ES-I3 (cell line): ENCODE measurements around the gene TSC22D3.

Experiments
- H3K36me3 ChIP-seq: 2 replicates; pipeline ENCODE4 v1.6.1; 2013; ENCODE audit warnings: mild to moderate bottlenecking, low read length, control low read depth, moderate library complexity; ENCODE audit not compliant: insufficient read depth
- H3K4me1 ChIP-seq: 2 replicates; pipeline ENCODE4 v1.6.1; 2013; ENCODE audit warnings: mild to moderate bottlenecking, control low read depth, low read length; ENCODE audit not compliant: insufficient read depth
- H3K9ac ChIP-seq: 2 replicates; pipeline ENCODE4 v1.6.1; 2013; ENCODE audit warnings: low read depth, mild to moderate bottlenecking, low read length, moderate library complexity
- H3K9me3 ChIP-seq: 2 replicates; pipeline ENCODE4 v1.6.1; 2013; ENCODE audit warnings: mild to moderate bottlenecking, low read length, moderate library complexity; ENCODE audit not compliant: control insufficient read depth, insufficient read depth

TSC22D3 gene

GRCh38 chrX:107730298-107730655 is 45.3 kb downstream of the TSC22D3 start:
- H3K4me1 ChIP-seq: peaks cover 44% of the 10 kb centered on the region
- no peak overlapping the region for H3K9ac ChIP-seq
- no peaks in the 10 kb centered on the region for H3K36me3 ChIP-seq
- no peaks in the 10 kb centered on the region for H3K9me3 ChIP-seq

DNA sequence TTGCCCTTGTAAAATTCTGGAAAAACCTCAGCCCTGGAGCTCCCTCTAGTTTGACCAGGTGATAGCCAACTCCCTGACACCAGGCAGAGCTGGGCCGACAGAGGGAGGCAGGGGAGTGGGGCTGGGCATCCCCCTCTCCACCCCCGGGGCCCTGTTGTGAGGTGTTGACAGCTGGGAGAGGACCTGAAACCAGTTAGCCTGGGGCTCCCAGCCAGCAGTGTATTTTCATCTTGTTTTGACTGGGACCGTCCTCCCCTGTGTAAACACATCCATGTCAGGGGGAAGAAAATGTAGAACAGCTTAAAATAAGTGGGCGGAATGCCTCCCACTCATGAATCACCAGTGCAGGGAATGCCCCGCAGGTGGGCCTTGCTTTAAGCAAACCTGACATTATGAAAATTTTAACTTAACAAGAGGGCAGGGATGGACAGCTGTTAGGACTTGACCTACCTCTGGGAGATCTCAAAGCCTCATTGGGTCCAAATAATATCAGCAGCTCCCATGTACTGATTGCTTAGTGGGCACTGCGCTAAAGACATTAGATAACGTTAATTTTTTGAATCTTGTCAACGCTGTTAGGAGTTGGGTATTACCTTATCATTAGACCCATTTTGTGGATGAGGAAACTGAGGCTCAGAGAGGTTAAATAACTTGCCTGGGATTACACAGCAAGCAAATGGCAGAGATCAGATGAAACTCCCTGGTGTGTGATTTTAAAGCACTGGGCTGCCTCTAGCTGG is 45.9 kb downstream of the TSC22D3 start:
- H3K4me1 ChIP-seq: peaks cover 44% of the 10 kb centered on the region
- H3K36me3 ChIP-seq: no peaks in the 10 kb centered on the region
- H3K9me3 ChIP-seq: no peaks in the 10 kb centered on the region
- H3K9ac ChIP-seq: no peak overlapping the region

GRCh38 chrX:107728371-107729099 is 47.1 kb downstream of the TSC22D3 start:
- H3K9ac ChIP-seq: no peak overlapping the region
- peaks cover 44% of the 10 kb centered on the region for H3K4me1 ChIP-seq
- H3K36me3 ChIP-seq: no peaks in the 10 kb centered on the region
- H3K9me3 ChIP-seq: no peaks in the 10 kb centered on the region

- H3K4me1 ChIP-seq: peaks cover 44% of the 10 kb centered on the region
- no peak overlapping the region for H3K9ac ChIP-seq
- no peaks in the 10 kb centered on the region for H3K9me3 ChIP-seq
- H3K36me3 ChIP-seq: no peaks in the 10 kb centered on the region
These were observed 48.6 kb downstream of the TSC22D3 start for GRCh38 chrX:107726816-107727534.

- Histone ChIP-seq H3K36me3 (no peaks in the 10 kb centered on the region), H3K9me3 (no peaks in the 10 kb centered on the region), H3K4me1 (peaks cover 35% of the 10 kb centered on the region), H3K9ac (no peak overlapping the region)
These were observed 49.6 kb downstream of the TSC22D3 start for GRCh38 chrX:107725761-107726555.

DNA sequence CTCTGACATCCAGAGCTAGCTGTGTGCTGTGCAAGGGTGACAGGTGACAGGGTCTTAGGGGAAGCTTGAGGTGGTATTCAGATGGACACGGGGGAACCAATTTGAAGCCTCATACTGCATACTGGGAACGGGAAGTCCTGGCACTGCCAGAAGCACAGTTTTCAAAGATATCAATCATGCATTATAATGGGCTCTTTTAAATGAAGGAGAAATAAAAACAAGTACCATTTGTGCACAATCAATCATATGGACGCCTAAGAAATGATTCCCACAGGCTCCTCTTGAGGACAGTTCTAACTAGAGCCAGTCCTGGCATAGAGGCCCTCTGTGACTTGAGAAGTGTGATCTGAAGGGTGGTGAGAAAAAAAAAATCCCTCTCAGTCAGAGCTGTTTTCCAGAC is 50.9 kb downstream of the TSC22D3 start:
- peaks cover 22% of the 10 kb centered on the region for H3K4me1 ChIP-seq
- no peak overlapping the region for H3K9ac ChIP-seq
- no peaks in the 10 kb centered on the region for H3K36me3 ChIP-seq

DNA sequence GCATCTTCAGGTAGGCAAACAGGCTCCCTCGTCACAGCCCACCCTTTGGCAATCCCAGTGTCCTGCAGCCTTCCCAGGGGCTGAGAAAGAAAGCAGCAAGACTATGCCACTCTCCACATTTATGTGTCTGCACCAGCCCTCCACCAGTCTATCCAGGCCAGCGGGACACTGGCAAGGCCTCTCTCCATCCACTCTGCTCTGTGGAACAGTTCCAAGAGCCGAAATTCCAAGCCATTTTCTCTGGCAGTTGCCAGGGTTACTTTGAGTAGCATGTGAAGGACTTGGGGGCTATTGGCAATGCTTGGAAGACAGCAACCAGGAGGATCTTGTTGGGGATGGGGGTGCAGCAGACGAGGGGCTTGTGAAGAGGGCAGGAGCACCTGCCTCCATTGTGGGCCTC is 52.1 kb downstream of the TSC22D3 start:
- H3K36me3 ChIP-seq: no peaks in the 10 kb centered on the region
- no peak overlapping the region for H3K9ac ChIP-seq
- H3K9me3 ChIP-seq: no peaks in the 10 kb centered on the region
- peaks cover 24% of the 10 kb centered on the region for H3K4me1 ChIP-seq

More for the DNA sequence above, 50.9 kb downstream of the TSC22D3 start:
- H3K9me3 ChIP-seq: no peaks in the 10 kb centered on the region

DNA sequence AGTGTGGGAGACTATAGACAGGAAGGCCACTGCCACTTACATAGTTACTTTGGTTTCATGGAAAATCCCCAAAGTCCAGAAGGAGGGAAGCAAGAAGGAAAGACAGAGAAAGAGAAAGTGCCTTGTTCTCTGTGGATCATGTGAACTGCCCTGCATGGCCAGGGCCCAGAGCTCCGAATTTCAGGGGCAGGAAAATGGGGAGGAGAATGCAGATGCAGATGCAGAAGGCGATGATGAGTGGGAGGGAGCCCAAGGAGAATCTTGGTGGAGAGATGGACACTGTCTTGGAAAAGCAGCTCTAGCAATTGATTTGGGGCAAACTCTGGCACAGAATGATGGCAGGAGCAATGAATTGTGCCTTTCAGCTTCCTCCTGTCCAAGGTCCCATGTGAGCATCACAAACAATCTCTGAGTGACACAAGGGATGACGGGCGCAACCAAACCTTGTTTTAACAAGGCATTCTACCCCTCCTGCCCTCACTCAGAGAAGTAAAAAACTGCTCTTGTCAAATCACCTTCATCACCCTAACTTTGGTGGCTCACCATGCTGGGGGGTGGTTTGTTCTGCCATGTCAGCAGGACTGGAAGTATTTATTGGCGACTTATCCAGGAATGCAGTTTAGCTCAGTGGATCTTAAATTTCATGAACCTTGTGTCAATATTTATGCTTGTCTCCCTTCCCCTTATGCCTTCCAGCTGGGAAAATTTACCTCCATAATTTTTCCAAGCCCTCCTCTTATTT is 53.5 kb downstream of the TSC22D3 start:
- H3K4me1 ChIP-seq: peaks cover 35% of the 10 kb centered on the region
- no peaks in the 10 kb centered on the region for H3K36me3 ChIP-seq
- no peak overlapping the region for H3K9ac ChIP-seq
- H3K9me3 ChIP-seq: no peaks in the 10 kb centered on the region

DNA sequence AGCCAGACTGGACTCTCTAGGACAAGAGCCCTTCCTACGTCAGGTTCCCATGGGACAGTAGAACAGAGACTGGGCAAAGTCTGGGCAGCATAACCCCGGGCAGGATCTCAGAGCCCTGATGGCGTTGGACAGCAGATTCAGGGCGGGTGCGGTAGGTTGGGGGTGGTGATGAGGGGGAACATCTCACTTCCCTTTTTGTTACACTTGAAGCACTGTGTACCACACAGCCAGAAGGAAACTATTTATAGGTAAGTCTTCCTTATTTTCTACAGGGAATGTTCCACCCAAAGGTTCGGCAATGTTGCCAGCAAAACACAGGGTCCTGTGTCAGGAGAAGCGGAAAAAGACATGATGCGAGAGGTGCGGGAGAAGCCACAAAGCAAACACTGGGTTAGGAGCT is 54.3 kb downstream of the TSC22D3 start:
- H3K9ac ChIP-seq: no peak overlapping the region
- no peaks in the 10 kb centered on the region for H3K9me3 ChIP-seq

GRCh38 chrX:107718156-107718621 is 57.4 kb downstream of the TSC22D3 start:
- H3K36me3 ChIP-seq: 0 out of 2 replicates have a peak, but pooled peaks cover 4% of the 10 kb centered on the region
- H3K9me3 ChIP-seq: no peaks in the 10 kb centered on the region
- no peak overlapping the region; the same call in 1 of the 2 replicates for H3K9ac ChIP-seq
- H3K4me1 ChIP-seq: peaks cover 23% of the 10 kb centered on the region

More for the DNA sequence above, 54.3 kb downstream of the TSC22D3 start:
- peaks cover 34% of the 10 kb centered on the region for H3K4me1 ChIP-seq
- H3K36me3 ChIP-seq: no peaks in the 10 kb centered on the region

DNA sequence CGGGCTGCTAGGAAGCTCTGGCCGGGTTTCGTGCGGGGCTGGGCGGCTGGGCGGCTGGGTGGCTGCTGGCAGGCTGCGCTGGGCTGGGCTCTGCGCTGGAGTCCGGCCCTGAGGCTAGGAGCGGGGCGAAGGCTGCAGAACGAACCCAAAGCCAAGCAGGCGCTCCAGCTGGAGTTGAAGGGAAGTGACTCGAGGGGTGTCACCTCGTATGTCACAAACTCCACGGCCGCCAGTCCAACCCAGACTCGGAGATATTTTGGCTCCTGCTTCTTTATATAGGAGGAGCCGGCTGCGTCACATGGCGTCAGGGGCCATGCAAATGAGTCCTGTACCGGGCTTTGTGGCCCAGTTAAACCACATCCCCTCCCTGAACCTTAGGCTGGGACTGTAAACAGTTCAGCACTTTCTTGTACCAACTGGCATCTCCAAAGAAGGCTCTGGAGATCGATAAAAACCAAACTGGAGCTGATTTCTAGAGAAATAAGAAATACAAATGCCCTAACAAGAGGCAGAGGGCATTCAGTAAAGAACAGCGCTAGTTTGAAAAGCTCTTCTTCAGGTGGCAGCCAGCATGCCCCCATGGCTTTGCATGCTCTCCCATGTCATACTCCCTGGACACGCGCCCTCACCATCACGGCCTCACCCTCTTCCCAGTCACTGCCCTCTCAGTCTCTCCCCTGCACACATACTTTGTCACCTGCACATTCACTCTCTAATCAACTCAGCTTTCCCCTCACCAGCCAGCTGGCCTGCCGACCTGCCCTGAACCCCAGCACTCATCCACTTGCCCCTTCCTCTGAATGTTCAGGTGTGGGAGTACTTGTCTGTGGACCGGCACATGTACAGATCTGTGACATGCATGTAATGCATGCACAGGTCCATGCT is 58.5 kb downstream of the TSC22D3 start:
- peaks cover 23% of the 10 kb centered on the region for H3K4me1 ChIP-seq
- H3K9ac ChIP-seq: peak overlapping the region; percentile 68
- H3K36me3 ChIP-seq: 0 out of 2 replicates have a peak, but pooled peaks cover 4% of the 10 kb centered on the region
- H3K9me3 ChIP-seq: no peaks in the 10 kb centered on the region

GRCh38 chrX:107716118-107716684 is 59.4 kb downstream of the TSC22D3 start:
- Histone ChIP-seq H3K4me1 (peaks cover 27% of the 10 kb centered on the region), H3K9me3 (no peaks in the 10 kb centered on the region), H3K36me3 (0 out of 2 replicates have a peak, but pooled peaks cover 4% of the 10 kb centered on the region), H3K9ac (peak overlapping the region; percentile 68)
